HEK293 (cell line): Measurements from ENCODE around the gene LDLR.

Experiments used
- CTCF ChIP-seq: fragments of 450-650 bp; formaldehyde crosslinking; IDR thresholded peaks from 2 replicates; pipeline ENCODE4 v1.5.1; 2016; ENCODE audit warnings: missing biosample characterization, missing genetic modification characterization
- ZNF239 ChIP-seq: fragments of 450-650 bp; formaldehyde crosslinking; IDR thresholded peaks from 2 replicates; pipeline ENCODE4 v1.5.1; 2016; ENCODE audit warnings: missing biosample characterization, missing genetic modification characterization
- ZNF558 ChIP-seq: fragments of 450-650 bp; formaldehyde crosslinking; IDR thresholded peaks from 2 replicates; pipeline ENCODE4 v1.5.1; 2016; ENCODE audit warnings: missing biosample characterization, missing genetic modification characterization
- TF ChIP-seq, protein P1 (sequence below): fragments of 450-650 bp; formaldehyde crosslinking; IDR thresholded peaks from 2 replicates; pipeline ENCODE4 v1.5.1; 2016; ENCODE audit warnings: missing biosample characterization, missing genetic modification characterization

GRCh38 chr19:11096210-11096841 is 7.1 kb downstream of the LDLR start:
- TF ChIP-seq CTCF (tag by site-specific recombination) (no peak), ZNF239 (tag by site-specific recombination) (no peak), ZNF558 (tag by site-specific recombination) (no peak)
- TF ChIP-seq, protein P1, sequence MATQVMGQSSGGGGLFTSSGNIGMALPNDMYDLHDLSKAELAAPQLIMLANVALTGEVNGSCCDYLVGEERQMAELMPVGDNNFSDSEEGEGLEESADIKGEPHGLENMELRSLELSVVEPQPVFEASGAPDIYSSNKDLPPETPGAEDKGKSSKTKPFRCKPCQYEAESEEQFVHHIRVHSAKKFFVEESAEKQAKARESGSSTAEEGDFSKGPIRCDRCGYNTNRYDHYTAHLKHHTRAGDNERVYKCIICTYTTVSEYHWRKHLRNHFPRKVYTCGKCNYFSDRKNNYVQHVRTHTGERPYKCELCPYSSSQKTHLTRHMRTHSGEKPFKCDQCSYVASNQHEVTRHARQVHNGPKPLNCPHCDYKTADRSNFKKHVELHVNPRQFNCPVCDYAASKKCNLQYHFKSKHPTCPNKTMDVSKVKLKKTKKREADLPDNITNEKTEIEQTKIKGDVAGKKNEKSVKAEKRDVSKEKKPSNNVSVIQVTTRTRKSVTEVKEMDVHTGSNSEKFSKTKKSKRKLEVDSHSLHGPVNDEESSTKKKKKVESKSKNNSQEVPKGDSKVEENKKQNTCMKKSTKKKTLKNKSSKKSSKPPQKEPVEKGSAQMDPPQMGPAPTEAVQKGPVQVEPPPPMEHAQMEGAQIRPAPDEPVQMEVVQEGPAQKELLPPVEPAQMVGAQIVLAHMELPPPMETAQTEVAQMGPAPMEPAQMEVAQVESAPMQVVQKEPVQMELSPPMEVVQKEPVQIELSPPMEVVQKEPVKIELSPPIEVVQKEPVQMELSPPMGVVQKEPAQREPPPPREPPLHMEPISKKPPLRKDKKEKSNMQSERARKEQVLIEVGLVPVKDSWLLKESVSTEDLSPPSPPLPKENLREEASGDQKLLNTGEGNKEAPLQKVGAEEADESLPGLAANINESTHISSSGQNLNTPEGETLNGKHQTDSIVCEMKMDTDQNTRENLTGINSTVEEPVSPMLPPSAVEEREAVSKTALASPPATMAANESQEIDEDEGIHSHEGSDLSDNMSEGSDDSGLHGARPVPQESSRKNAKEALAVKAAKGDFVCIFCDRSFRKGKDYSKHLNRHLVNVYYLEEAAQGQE, result no peak
